Erythroblast (primary cell): ENCODE data around the gene MCF2L.
"Not testable (repeated sequence)": the region's sequence is repeated elsewhere in the genome, so short reads cannot be mapped to it uniquely, and the experiment has no call there.

Experiments
- DNase-seq, 2 experiments: peaks; one replicate each; lab custom pipeline; 2025; lab: John Stamatoyannopoulos, UW
- GATA1 ChIP-seq: IDR thresholded peaks from 2 replicates; pipeline ENCODE4 v1.6.1; 2011; ENCODE audit warnings: low read depth, mild to moderate bottlenecking, control low read depth, low read length, moderate library complexity
- POLR2A ChIP-seq: IDR thresholded peaks from 2 replicates; pipeline ENCODE4 v1.6.1; 2011; ENCODE audit warnings: mild to moderate bottlenecking, low read length

The MCF2L gene

GRCh38 chr13:113077953-113078901 is 109.2 kb downstream of the MCF2L start:
- TF ChIP-seq GATA1, result no peak
- TF ChIP-seq POLR2A, result no peak
- DNase-seq, result no peak

DNA sequence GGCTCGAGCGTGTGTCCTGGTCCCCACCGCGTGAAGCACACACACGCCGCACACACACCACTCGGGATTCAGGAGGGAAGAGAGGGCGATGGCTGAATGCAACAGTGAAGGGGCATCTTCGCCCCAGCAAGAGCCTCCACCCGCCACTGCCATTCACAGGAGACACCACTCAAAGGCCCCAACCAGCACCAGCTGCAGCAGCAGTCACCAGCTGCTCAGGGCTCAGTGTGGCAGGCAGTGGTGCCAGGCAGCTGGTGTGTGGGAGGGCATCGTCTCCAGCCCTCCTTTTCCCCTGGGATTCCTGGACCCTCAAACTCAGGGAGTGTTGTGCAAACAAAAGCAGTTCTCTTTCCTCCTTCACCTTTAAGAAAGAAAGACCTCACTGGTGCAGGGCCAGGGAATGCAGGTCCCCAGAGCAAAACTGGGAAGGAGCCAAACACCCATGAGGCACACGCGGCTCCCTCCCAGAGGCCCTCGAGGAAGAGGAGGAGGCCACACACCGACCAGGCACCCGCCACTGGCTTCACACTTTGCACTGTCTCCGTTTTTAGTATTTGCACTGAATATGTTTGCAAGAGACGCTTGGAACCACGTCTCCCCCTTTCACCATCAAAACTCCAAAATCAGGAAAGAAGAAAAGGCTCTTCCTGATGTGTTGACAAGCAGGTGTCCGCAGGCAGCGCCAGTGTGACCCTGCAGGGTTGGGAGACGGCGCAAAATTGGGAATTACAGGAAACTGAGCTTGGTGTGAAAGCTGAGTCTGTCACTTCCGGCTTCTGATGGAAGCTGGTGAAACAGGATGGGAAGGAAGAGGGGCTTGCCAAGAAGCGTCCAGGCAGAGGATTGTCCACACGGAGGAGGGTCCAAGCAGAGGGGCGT is 110.1 kb downstream of the MCF2L start:
- no peak for DNase-seq
- no peak for TF ChIP-seq GATA1
- no peak for TF ChIP-seq POLR2A

- DNase-seq, result not testable (repeated sequence)
Measured at GRCh38 chr13:113079781-113080080, 110.7 kb downstream of the MCF2L start.

- no peak for DNase-seq
- TF ChIP-seq GATA1 (no peak), POLR2A (no peak)
Measured at GRCh38 chr13:113080361-113080831, 111.4 kb downstream of the MCF2L start.

GRCh38 chr13:113080901-113081521 is 112.0 kb downstream of the MCF2L start:
- no peak for TF ChIP-seq POLR2A
- no peak for TF ChIP-seq GATA1

GRCh38 chr13:113082198-113083021 is 113.4 kb downstream of the MCF2L start:
- no peak for DNase-seq
- TF ChIP-seq POLR2A (no peak), GATA1 (no peak)

More at GRCh38 chr13:113080901-113081521, 112.0 kb downstream of the MCF2L start:
- DNase-seq, result no peak

GRCh38 chr13:113083022-113083373 is 114.0 kb downstream of the MCF2L start:
- DNase-seq, result no peak
- no peak for TF ChIP-seq POLR2A

DNA sequence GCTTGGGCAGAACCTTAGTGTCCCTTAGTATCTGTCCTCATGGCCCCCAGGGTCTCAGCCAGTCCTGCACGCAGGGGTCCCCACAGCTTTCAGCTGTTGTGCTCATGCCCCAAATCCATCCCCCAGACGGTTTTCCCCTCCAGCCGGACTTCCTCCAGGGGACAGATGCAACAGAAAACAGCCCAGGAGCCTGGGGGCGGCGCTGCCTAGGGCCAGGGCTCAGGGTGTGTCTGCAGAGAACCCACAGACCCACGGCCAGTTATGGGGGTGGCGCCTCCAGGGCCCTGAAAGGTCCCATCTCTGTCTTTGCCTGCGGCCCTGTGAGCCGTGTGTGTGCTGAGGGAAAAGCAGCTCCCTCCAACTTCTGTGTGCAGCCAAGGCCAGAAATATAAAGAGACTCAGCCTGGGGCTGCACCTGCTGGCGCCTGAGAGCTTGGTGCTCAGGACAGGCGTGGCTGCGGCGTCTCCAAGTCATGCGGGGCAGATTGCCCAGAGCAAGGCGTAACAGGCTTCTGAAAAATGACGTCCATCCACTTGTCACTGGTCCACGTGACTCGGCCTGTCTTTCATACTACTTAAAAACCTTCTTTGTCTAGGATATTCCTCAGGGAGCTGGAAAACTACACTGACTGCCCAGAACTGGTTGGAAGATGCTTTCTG is 114.5 kb downstream of the MCF2L start:
- DNase-seq, result no peak
- TF ChIP-seq POLR2A (no peak), GATA1 (no peak)

DNA sequence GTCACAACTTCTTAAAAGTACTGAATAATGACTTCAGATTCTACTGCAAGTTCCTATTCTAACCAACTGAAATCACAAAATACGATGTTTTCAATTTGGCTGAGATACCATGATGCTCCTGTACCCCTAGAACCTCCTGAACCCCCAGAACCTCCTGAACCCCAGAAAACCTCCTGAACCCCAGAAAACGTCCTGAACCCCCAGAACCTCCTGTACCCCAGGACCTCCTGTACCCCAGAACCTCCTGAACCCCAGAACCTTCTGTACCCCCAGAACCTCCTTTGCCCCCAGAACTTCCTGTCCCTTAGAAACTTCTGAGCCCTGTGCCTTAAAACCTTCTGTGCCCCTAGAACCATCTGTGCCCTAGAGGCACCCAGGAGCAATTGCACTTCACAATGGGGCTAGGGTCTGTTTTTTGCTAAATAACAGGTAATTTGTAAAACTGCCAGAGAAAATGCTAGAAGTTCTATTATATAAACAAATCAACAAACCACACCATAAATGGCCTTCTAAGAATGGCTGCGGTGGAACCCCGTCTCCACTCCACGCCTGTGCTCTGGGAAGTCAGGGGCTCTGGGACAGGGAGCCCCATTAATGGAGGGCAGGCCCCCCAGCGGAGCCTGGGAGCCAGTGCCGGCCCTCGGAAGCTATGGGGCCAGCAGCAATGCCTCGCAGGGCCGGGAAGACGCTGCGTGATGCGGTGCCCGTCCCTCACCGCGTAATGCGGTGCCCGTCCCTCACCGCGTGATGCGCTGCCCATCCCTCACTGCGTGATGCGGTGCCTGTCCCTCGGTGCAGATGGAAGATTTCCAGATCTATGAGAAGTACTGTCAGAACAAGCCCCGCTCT is 115.3 kb downstream of the MCF2L start:
- TF ChIP-seq POLR2A, result no peak
- no peak for TF ChIP-seq GATA1
- no peak for DNase-seq

DNA sequence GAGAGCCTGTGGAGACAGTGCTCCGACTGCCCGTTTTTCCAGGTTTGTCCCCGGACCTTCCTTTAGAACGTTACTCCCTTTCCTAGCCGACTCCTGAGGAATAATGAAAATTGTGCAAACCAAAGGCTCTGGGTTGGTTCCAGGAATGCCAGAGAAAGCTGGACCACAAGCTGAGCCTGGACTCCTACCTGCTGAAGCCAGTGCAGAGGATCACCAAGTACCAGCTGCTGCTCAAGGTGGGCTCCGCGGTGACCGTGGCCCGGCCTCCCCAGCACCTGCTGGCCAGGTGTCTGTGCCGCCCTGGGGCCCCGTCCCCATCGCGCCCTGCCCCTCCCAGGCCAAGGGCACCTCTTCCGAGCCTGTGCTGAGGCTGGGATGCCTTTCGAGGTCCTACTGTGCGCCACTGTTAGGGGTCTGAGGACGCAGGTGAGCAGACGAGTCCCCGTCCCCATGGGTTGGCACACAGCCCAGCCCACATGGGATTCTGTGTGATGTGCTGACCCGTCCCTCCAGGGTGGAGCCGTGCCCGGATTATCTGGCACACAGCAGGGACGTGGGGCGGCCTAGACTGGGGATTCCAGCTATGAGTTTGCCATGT is 116.0 kb downstream of the MCF2L start:
- no peak for DNase-seq
- no peak for TF ChIP-seq GATA1
- no peak for TF ChIP-seq POLR2A

DNA sequence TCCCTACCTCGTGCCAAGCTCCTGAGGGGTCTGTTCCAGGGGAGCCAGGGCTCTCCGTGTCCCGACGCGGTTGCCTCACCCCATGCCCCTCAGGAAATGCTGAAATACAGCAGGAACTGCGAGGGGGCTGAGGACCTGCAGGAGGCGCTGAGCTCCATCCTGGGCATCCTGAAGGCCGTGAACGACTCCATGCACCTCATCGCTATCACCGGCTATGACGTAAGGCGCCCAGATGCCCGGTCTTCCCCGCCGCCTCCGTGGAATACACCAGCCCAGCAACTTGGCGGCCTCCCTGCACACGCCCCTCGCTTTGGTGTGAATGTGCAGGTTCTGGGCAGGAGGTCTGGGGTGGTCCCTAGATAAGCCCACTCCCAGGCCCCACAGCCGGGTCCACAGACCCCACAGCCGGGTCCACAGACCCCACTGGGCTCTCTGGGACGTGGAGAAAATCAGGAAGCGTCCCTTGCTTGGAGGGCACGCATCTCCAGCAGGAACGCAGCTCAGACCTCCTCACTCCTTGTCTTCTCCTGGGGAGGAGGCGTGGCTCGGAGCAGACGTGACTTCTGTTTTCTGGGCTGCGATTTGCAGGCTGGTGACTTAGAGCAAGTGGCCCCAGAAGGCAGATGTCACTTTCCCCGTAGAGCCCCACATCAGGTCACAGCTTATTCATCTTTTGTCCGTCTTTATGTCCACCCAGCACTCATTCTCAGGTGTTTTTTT is 117.2 kb downstream of the MCF2L start:
- no peak for DNase-seq
- TF ChIP-seq GATA1 (no peak), POLR2A (no peak)
